HEK293 (cell line): ENCODE data around the gene CTH.

Experiments
- CTCF ChIA-PET: fragments of 350-600 bp; formaldehyde crosslinking; extraction: SDS; loops from one replicate; lab custom pipeline; 2021; ENCODE audit warnings: antibody characterized with exemption; lab: Yijun Ruan, JAX
- POLR2A ChIA-PET: fragments of 300-600 bp; formaldehyde crosslinking; extraction: SDS; loops from one replicate; lab custom pipeline; 2020; ENCODE audit warnings: antibody characterized with exemption, inconsistent platforms; lab: Yijun Ruan, JAX
- H3K27ac ChIP-seq: fragments of 200-500 bp; sonication (Bioruptor generic); 2 replicates; pipeline ENCODE4 v1.5.1; 2014; ENCODE audit warnings: low read depth, low read length, control low read depth, inconsistent platforms; ENCODE audit errors: extremely low read depth
- H3K36me3 ChIP-seq, 2 experiments: fragments of 200-500 bp in 1 of 2; sonication (Bioruptor generic) in 1 of 2; 1 replicate in 1 of 2; 2 replicates in 1 of 2; pipeline ENCODE4 v1.5.1; 2014 to 2017; ENCODE audit warnings: inconsistent platforms in 2 of 2, low read length in 2 of 2; ENCODE audit not compliant: control insufficient read depth in 2 of 2, insufficient read depth in 1 of 2
- H3K4me1 ChIP-seq: fragments of 200-500 bp; sonication (Bioruptor generic); 2 replicates; pipeline ENCODE4 v1.5.1; 2014; ENCODE audit warnings: mild to moderate bottlenecking, low read length, inconsistent platforms; ENCODE audit not compliant: control insufficient read depth, insufficient read depth
- H3K4me3 ChIP-seq: 2 replicates; pipeline ENCODE4 v1.5.1; 2011; ENCODE audit warnings: low read depth, mild to moderate bottlenecking, control low read depth, low read length, moderate library complexity
- H3K9me3 ChIP-seq: fragments of 200-500 bp; sonication (Bioruptor generic); 2 replicates; pipeline ENCODE4 v1.5.1; 2014; ENCODE audit warnings: low read depth, low read length, inconsistent platforms; ENCODE audit not compliant: control insufficient read depth, insufficient read depth
- GLIS1 ChIP-seq: fragments of 450-650 bp; formaldehyde crosslinking; IDR thresholded peaks from 2 replicates; pipeline ENCODE4 v1.5.1; 2016; ENCODE audit warnings: missing biosample characterization, missing genetic modification characterization
- HOXA7 ChIP-seq: sonication (generic); formaldehyde crosslinking; IDR thresholded peaks from 2 replicates; pipeline ENCODE4 v1.8.1; 2022; ENCODE audit warnings: missing genetic modification reagents, borderline replicate concordance
- KLF7 ChIP-seq: fragments of 450-650 bp; formaldehyde crosslinking; IDR thresholded peaks from 2 replicates; pipeline ENCODE4 v1.5.1; 2016; ENCODE audit warnings: missing biosample characterization, missing genetic modification characterization, borderline replicate concordance
- PRDM6 ChIP-seq: fragments of 450-650 bp; formaldehyde crosslinking; IDR thresholded peaks from 2 replicates; pipeline ENCODE4 v1.5.1; 2017; ENCODE audit warnings: missing biosample characterization, missing genetic modification characterization
- RBAK ChIP-seq: fragments of 450-650 bp; formaldehyde crosslinking; IDR thresholded peaks from 2 replicates; pipeline ENCODE4 v1.5.1; 2016; ENCODE audit warnings: missing biosample characterization, missing genetic modification characterization
- REPIN1 ChIP-seq: fragments of 450-650 bp; formaldehyde crosslinking; IDR thresholded peaks from 2 replicates; pipeline ENCODE4 v1.5.1; 2017; ENCODE audit warnings: missing biosample characterization, missing genetic modification characterization, low read depth
- SP7 ChIP-seq: fragments of 450-650 bp; formaldehyde crosslinking; IDR thresholded peaks from 2 replicates; pipeline ENCODE4 v1.5.1; 2016; ENCODE audit warnings: missing biosample characterization, missing genetic modification characterization
- ZBTB17 ChIP-seq: fragments of 450-650 bp; formaldehyde crosslinking; IDR thresholded peaks from 2 replicates; pipeline ENCODE4 v1.5.1; 2016; ENCODE audit warnings: missing biosample characterization, missing genetic modification characterization
- ZBTB6 ChIP-seq: fragments of 450-650 bp; formaldehyde crosslinking; IDR thresholded peaks from 2 replicates; pipeline ENCODE4 v1.5.1; 2017; ENCODE audit warnings: missing biosample characterization, missing genetic modification characterization
- ZBTB7A ChIP-seq: fragments of 450-650 bp; formaldehyde crosslinking; IDR thresholded peaks from 2 replicates; pipeline ENCODE4 v1.5.1; 2016; ENCODE audit warnings: low read depth, missing biosample characterization, missing genetic modification characterization
- ZEB2 ChIP-seq: fragments of 450-650 bp; formaldehyde crosslinking; IDR thresholded peaks from 2 replicates; pipeline ENCODE4 v1.5.1; 2016; ENCODE audit warnings: missing biosample characterization, missing genetic modification characterization
- ZFP3 ChIP-seq: fragments of 450-650 bp; formaldehyde crosslinking; IDR thresholded peaks from 2 replicates; pipeline ENCODE4 v1.5.1; 2016; ENCODE audit warnings: low read depth, missing biosample characterization, missing genetic modification characterization
- ZNF10 ChIP-seq: fragments of 450-650 bp; formaldehyde crosslinking; IDR thresholded peaks from 2 replicates; pipeline ENCODE4 v1.5.1; 2017; ENCODE audit warnings: missing biosample characterization, missing genetic modification characterization
- ZNF155 ChIP-seq: fragments of 450-650 bp; formaldehyde crosslinking; IDR thresholded peaks from 2 replicates; pipeline ENCODE4 v1.5.1; 2016; ENCODE audit warnings: missing biosample characterization, missing genetic modification characterization
- ZNF169 ChIP-seq: fragments of 450-650 bp; formaldehyde crosslinking; IDR thresholded peaks from 2 replicates; pipeline ENCODE4 v1.5.1; 2016; ENCODE audit warnings: missing biosample characterization, missing genetic modification characterization
- ZNF2 ChIP-seq: fragments of 450-650 bp; formaldehyde crosslinking; IDR thresholded peaks from 2 replicates; pipeline ENCODE4 v1.5.1; 2016; ENCODE audit warnings: missing biosample characterization, missing genetic modification characterization
- ZNF362 ChIP-seq: fragments of 450-650 bp; formaldehyde crosslinking; IDR thresholded peaks from 2 replicates; pipeline ENCODE4 v1.5.1; 2016; ENCODE audit warnings: missing biosample characterization, missing genetic modification characterization
- ZNF426 ChIP-seq: fragments of 450-650 bp; formaldehyde crosslinking; IDR thresholded peaks from 2 replicates; pipeline ENCODE4 v1.5.1; 2017; ENCODE audit warnings: missing biosample characterization, missing genetic modification characterization, mild to moderate bottlenecking, inconsistent platforms, moderate library complexity
- ZNF560 ChIP-seq: fragments of 450-650 bp; formaldehyde crosslinking; IDR thresholded peaks from 2 replicates; pipeline ENCODE4 v1.5.1; 2017; ENCODE audit warnings: missing biosample characterization, missing genetic modification characterization, borderline replicate concordance
- ZNF621 ChIP-seq: fragments of 450-650 bp; formaldehyde crosslinking; IDR thresholded peaks from 2 replicates; pipeline ENCODE4 v1.5.1; 2017; ENCODE audit warnings: missing biosample characterization, missing genetic modification characterization
- ZNF776 ChIP-seq: fragments of 450-650 bp; formaldehyde crosslinking; IDR thresholded peaks from 2 replicates; pipeline ENCODE4 v1.5.0; 2017; ENCODE audit warnings: missing biosample characterization, missing genetic modification characterization, borderline replicate concordance
- ZSCAN30 ChIP-seq: fragments of 450-650 bp; IDR thresholded peaks from 2 replicates; pipeline ENCODE4 v1.5.1; 2018; ENCODE audit warnings: missing biosample characterization, mild to moderate bottlenecking, missing genetic modification characterization, moderate library complexity
- ZSCAN5A ChIP-seq: fragments of 450-650 bp; formaldehyde crosslinking; IDR thresholded peaks from 2 replicates; pipeline ENCODE4 v1.5.1; 2016; ENCODE audit warnings: missing biosample characterization, missing genetic modification characterization

CTH gene

GRCh38 chr1:70436622-70437251 is 25.7 kb downstream of the CTH start:
- H3K9me3 ChIP-seq = no peaks in the 10 kb centered on the region
- H3K27ac ChIP-seq = no peak overlapping the region
- no peak overlapping the region for H3K4me3 ChIP-seq
- ChIA-PET POLR2A (no interaction called here), CTCF (interaction anchor here (0.5 to 1.1 kb wide), 3 partner anchors 14 to 115 kb away, joined by 3 to 4 read pairs (median 3); partner anchors contain the start of gene CTH)
- TF ChIP-seq ZNF155 (tag by site-specific recombination) (no peak), ZNF621 (tag by site-specific recombination) (no peak), HOXA7 (no peak), ZNF169 (no peak), ZNF560 (tag by site-specific recombination) (no peak), KLF7 (no peak), ZEB2 (tag by site-specific recombination) (no peak), PRDM6 (tag by site-specific recombination) (no peak), ZBTB7A (tag by site-specific recombination) (no peak), RBAK (tag by site-specific recombination) (no peak), ZNF2 (tag by site-specific recombination) (no peak), ZSCAN30 (no peak), REPIN1 (tag by site-specific recombination) (no peak), ZBTB17 (tag by site-specific recombination) (no peak), SP7 (tag by site-specific recombination) (no peak), ZNF10 (tag by site-specific recombination) (no peak), ZNF362 (tag by site-specific recombination) (no peak), ZNF426 (no peak)
- H3K36me3 ChIP-seq = peaks cover 3 to 44% of the 10 kb centered on the region in 2 experiments
- H3K4me1 ChIP-seq = no peaks in the 10 kb centered on the region

GRCh38 chr1:70438529-70438928 is 27.5 kb downstream of the CTH start:
- no peaks in the 10 kb centered on the region for H3K9me3 ChIP-seq
- H3K27ac ChIP-seq = no peak overlapping the region
- TF ChIP-seq ZNF776 (tag by site-specific recombination) = no peak
- ChIA-PET POLR2A (no interaction called here), CTCF (interaction anchor here (0.6 kb wide), 1 partner anchor 70 kb away, joined by 4 read pairs; no protein-coding TSS in a partner anchor)
- H3K4me1 ChIP-seq = no peaks in the 10 kb centered on the region
- H3K36me3 ChIP-seq = peaks cover 3 to 33% of the 10 kb centered on the region in 2 experiments; a peak in 2 of 3 replicates
- H3K4me3 ChIP-seq = no peak overlapping the region

- Histone ChIP-seq H3K36me3 (peaks cover under 1 to 17% of the 10 kb centered on the region in 2 experiments; a peak in 1 of 3 replicates), H3K27ac (no peak overlapping the region), H3K4me3 (no peak overlapping the region), H3K9me3 (no peaks in the 10 kb centered on the region), H3K4me1 (no peaks in the 10 kb centered on the region)
- TF ChIP-seq ZBTB6 (tag by site-specific recombination) = no peak
- no peak for TF ChIP-seq ZFP3 (tag by site-specific recombination)
- TF ChIP-seq GLIS1 (tag by site-specific recombination) = no peak
- no peak for TF ChIP-seq ZSCAN5A
- POLR2A ChIA-PET = interaction anchor here (0.6 kb wide), 1 partner anchor 162 kb away, joined by 5 read pairs; no protein-coding TSS in a partner anchor
- CTCF ChIA-PET = no interaction called here
These were observed 29.7 kb downstream of the CTH start for GRCh38 chr1:70440642-70441391.
